ENCODE data around the gene JAKMIP1. TPM values are rescaled to one million over a fixed set of nuclear protein-coding genes. Genes with fewer than 3 reads are reported as not detected.

The JAKMIP1 gene
- total RNA-seq, 3 donors from 2014 or later, result 0.66 to 0.88 (median 0.80) TPM

GRCh38 chr4:6068986-6069385 lies 131.4 kb downstream of the JAKMIP1 start:
- H3K27me3 ChIP-seq, result peaks cover 0 to 8% of the 10 kb centered on the region in 2 donors
- intact Hi-C loops (cut with DNase I; ENCODE audit: low total_unique reads), result no loop called here
- DNase-seq (ENCODE audit: low spot score in 2 of 2), result no peak
- H3K27ac ChIP-seq, result no peak overlapping the region
- H3K36me3 ChIP-seq, result no peaks in the 10 kb centered on the region
- TF ChIP-seq CTCF (IDR thresholded peaks at IDR 0.05) (no peak), POLR2AphosphoS5 (IDR thresholded peaks at IDR 0.05) (no peak), POLR2A (IDR thresholded peaks at IDR 0.05) (no peak)
- H3K4me3 ChIP-seq, result no peak overlapping the region
- H3K9me3 ChIP-seq, result no peaks in the 10 kb centered on the region
- no peaks in the 10 kb centered on the region for H3K4me1 ChIP-seq

DNA sequence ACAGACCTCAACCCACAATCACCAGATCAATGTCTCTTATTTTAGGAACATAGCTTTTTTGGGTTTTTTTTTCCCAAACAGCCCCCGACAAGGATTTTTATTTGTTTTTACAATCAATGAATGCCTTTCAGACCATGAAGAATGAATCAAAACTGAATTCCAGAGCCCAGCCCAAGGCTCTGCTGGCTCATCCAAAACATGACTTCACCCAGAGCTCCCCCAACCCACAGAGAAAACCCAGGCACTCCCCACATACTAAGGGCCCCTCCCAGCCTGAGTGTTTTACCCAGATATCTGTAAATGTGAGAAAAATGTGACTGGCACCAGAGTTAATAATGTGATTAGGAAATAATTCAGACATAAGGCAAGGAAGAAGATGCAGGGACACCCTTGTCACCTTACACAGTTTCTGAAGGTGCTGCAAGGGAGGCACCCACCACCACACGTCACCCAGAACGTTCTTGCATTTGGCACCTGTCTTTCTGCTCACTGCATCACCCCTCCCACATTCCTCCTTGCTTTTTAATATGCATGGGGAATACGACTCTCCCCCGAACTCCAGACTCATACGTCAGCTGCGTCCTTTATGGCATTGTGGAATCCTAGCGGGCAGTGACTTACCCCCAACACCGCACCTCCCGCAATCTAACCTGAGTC lies 134.3 kb downstream of the JAKMIP1 start:
- H3K27me3 ChIP-seq, result peaks cover 0 to 5% of the 10 kb centered on the region in 2 donors
- no peak for TF ChIP-seq POLR2AphosphoS5 (IDR thresholded peaks at IDR 0.05)
- H3K9me3 ChIP-seq, result peaks cover 0 to under 1% of the 10 kb centered on the region in 2 donors
- no peak overlapping the region for H3K4me3 ChIP-seq
- DNase-seq (ENCODE audit: low spot score in 2 of 2), result no peak
- H3K27ac ChIP-seq, result no peak overlapping the region
- intact Hi-C loops (cut with DNase I; ENCODE audit: low total_unique reads), result no loop called here
- H3K4me1 ChIP-seq, result no peaks in the 10 kb centered on the region
- H3K36me3 ChIP-seq, result no peaks in the 10 kb centered on the region

- intact Hi-C loops (cut with DNase I; ENCODE audit: low total_unique reads), result no loop called here
- H3K4me3 ChIP-seq, result no peak overlapping the region
- peaks cover under 1 to 9% of the 10 kb centered on the region in 2 donors for H3K9me3 ChIP-seq
- H3K27me3 ChIP-seq, result peaks cover 0 to 3% of the 10 kb centered on the region in 2 donors
- H3K27ac ChIP-seq, result no peak overlapping the region
- DNase-seq (ENCODE audit: low spot score in 2 of 2), result no peak
- TF ChIP-seq POLR2AphosphoS5 (IDR thresholded peaks at IDR 0.05), result no peak
- no peak for TF ChIP-seq POLR2A (IDR thresholded peaks at IDR 0.05)
- TF ChIP-seq CTCF (IDR thresholded peaks at IDR 0.05), result no peak
- H3K36me3 ChIP-seq, result no peaks in the 10 kb centered on the region
- H3K4me1 ChIP-seq, result no peaks in the 10 kb centered on the region
Measured at GRCh38 chr4:6065166-6065565, 135.2 kb downstream of the JAKMIP1 start.

GRCh38 chr4:6064383-6064782 lies 136.0 kb downstream of the JAKMIP1 start:
- TF ChIP-seq POLR2A (IDR thresholded peaks at IDR 0.05), result no peak
- TF ChIP-seq CTCF (IDR thresholded peaks at IDR 0.05), result no peak
- TF ChIP-seq POLR2AphosphoS5 (IDR thresholded peaks at IDR 0.05), result no peak
- no peaks in the 10 kb centered on the region for H3K36me3 ChIP-seq
- no peak overlapping the region for H3K27ac ChIP-seq
- no peak overlapping the region for H3K4me3 ChIP-seq
- DNase-seq (ENCODE audit: low spot score in 2 of 2), result no peak
- no peaks in the 10 kb centered on the region for H3K27me3 ChIP-seq
- intact Hi-C loops (cut with DNase I; ENCODE audit: low total_unique reads), result no loop called here
- H3K9me3 ChIP-seq, result peaks cover 9 to 17% of the 10 kb centered on the region in 2 donors
- no peaks in the 10 kb centered on the region for H3K4me1 ChIP-seq

DNA sequence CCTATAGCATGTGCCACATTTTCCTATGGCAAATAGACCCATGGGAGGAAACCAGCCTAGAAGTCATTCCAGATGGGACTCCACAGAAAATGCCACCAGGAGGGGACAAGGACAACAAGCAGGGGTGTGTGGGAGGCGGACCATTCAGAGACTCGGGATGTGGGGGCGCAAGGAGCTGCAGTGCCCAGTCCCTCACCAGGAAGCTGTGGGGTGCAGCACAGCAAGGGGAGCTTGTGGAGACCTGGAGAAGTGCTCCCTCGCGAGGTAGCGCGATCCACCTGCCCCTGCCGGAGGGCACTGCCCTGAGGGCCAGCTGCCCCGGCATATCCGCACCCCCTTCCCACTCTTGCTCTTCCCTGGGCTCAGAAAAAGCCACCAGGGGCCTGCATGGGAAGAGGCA lies 136.7 kb downstream of the JAKMIP1 start:
- Histone ChIP-seq H3K9me3 (peaks cover 16 to 24% of the 10 kb centered on the region in 2 donors), H3K4me1 (no peaks in the 10 kb centered on the region), H3K4me3 (no peak overlapping the region), H3K36me3 (no peaks in the 10 kb centered on the region), H3K27me3 (no peaks in the 10 kb centered on the region), H3K27ac (no peak overlapping the region)
- no peak for DNase-seq (ENCODE audit: low spot score in 2 of 2)
- TF ChIP-seq POLR2A (IDR thresholded peaks at IDR 0.05) (no peak), POLR2AphosphoS5 (IDR thresholded peaks at IDR 0.05) (no peak), CTCF (IDR thresholded peaks at IDR 0.05) (no peak)
- intact Hi-C loops (cut with DNase I; ENCODE audit: low total_unique reads), result no loop called here

Data from breast epithelium (tissue), 4 donors.